LoVo (cell line): ENCODE data around the gene PIGR.

Experiments used
- DNase-seq: peaks from one replicate; pipeline ENCODE4 v3.0.0-alpha.2; 2016; ENCODE audit warnings: low spot score

Gene PIGR

DNA sequence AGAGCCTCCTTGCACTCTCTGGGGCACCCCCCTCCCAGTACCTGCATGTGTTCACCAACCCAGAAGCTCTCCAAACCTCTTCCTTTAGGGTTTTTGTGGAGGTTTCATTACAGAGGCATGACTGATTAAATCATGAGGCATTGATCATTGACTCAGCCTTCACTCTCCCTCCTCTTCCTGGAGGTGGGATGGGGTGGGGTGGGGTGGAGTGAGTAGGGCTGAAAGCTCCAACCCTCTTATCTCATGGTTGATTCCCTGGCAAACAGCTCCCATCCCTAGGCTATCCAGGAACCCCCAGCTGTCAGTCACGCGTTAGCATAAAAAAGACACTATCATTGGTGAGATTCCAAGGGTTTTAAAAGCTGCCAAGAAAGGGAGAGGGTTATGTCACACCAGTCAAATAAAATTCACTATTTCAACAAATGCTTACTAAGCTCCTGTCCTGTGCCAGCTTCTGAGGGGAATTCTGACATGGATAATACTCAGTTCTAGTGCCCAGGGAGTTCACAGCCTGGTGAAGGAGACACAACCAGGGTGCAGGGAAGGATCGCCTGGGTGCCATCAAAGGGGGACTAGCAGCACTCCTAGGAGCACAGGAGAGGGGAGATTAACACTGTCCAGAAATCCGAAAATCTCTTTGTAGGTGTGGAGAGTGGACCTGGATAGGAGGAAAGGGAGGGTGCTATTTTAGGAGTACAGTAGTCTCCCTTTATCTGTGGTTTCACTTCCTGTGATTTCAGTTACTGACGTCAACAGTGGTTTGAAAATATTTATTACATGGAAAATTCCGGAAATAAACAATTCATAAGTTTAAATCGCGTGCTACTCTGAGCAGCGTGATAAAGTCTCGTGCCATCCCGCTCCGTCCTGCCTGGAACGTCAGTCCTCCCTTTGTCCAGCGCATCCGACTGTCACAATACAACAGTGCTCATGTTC lies 55.9 kb downstream of the PIGR start:
- peak; percentile 69 for DNase-seq

GRCh38 chr1:206887701-206888100 lies 58.6 kb downstream of the PIGR start:
- DNase-seq = no peak

- no peak for DNase-seq
These were observed 59.4 kb downstream of the PIGR start for GRCh38 chr1:206886831-206887230.

GRCh38 chr1:206885341-206886060 lies 60.8 kb downstream of the PIGR start:
- DNase-seq = no peak

DNA sequence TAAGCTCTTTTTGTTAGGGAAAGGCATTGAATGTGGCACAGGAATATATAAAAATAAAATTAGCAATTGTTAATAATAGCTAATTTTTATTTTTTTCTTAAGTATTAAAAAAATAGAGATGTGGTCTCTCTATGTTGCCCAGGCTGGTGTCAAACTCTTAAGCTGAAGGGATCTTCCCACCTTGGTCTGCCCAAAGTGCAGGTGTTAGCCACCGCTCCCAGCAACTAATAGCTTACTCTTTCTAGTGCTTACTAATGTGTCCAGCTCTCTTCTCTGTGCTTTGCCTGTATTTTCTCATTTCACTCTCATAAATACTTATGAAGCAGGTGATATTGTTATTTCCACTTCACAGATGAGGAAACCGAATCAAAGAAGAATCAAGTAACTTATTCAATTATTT lies 62.4 kb downstream of the PIGR start:
- no peak for DNase-seq

GRCh38 chr1:206883160-206883559 lies 63.1 kb downstream of the PIGR start:
- DNase-seq = no peak

- DNase-seq = no peak
These were observed 63.7 kb downstream of the PIGR start for GRCh38 chr1:206882555-206882954.

- no peak for DNase-seq
These were observed 66.0 kb downstream of the PIGR start for GRCh38 chr1:206880314-206880713.
